Pancreas (tissue), 10 donors: ENCODE results near the gene KRTAP4-12. TPM values are rescaled to one million over a fixed set of nuclear protein-coding genes. Genes with fewer than 3 reads are reported as not detected.
"Not testable (repeated sequence)": the region's sequence is repeated elsewhere in the genome, so short reads cannot be mapped to it uniquely, and the experiment has no call there.

Source experiments
- ATAC-seq, 4 donors: fragments of 200-7000 bp; cut with Tn5 transposase; one replicate each; pipeline versions ENCODE4 v1.8.0 to v1.9.1; 2020; ENCODE audit warnings: mild to moderate bottlenecking in 4 of 4, moderate library complexity in 4 of 4
- DNase-seq, 6 donors: peaks; one replicate each; pipeline ENCODE4 v3.0.0-alpha.2; 2020
- FAIRE-seq: peaks from 2 replicates; lab custom pipeline; 2012; peaks lifted over from hg19 to GRCh38; lab: Jason Lieb, UNC
- H3K27ac ChIP-seq, 4 donors: fragments of 200-600 bp; sonication (generic); 1 replicate in 3 of 4; 2 replicates in 1 of 4; pipeline versions ENCODE4 v1.5.0 to v1.8.0; 2020
- H3K27me3 ChIP-seq, 4 donors: fragments of 200-600 bp; one replicate each; pipeline ENCODE4 v1.8.0; 2021
- H3K36me3 ChIP-seq, 3 donors: fragments of 200-600 bp; sonication (generic) in 1 of 3; one replicate each; pipeline versions ENCODE4 v1.5.0 to v1.8.0; 2020 to 2021
- H3K4me1 ChIP-seq, 3 donors: fragments of 200-600 bp; one replicate each; pipeline ENCODE4 v1.8.0; 2021
- H3K4me3 ChIP-seq, 4 donors: fragments of 200-600 bp; sonication (generic) in 2 of 4; one replicate each; pipeline versions ENCODE4 v1.5.0 to v1.8.0; 2020 to 2021
- H3K9me3 ChIP-seq, 4 donors: fragments of 200-600 bp; one replicate each; pipeline ENCODE4 v1.8.0; 2021
- CTCF ChIP-seq, 4 donors: fragments of 200-600 bp; sonication (generic) in 3 of 4; IDR thresholded peaks; one replicate each; pipeline versions ENCODE4 v1.5.0 to v1.8.0; 2021; ENCODE audit warnings: antibody characterized with exemption in 4 of 4
- WGBS, 2 donors: extraction: QIAGEN DNeasy Blood & Tissue Kit; methylation state at CpG; one replicate each; pipeline ENCODE4 v1.1.7; 2013; 5-methylcytosine and 5-hydroxymethylcytosine counted together
- intact Hi-C, 3 donors: fragments of 100-400 bp; cut with DNase I; formaldehyde crosslinking; loops; one replicate each; pipeline versions ENCODE4 v1.11.1 to v1.14.2; 2022
- polyA plus RNA-seq, 2 donors: library from polyadenylated mRNA; stranded (reverse); fragments of 200-250 nt; gene quantifications; one replicate each; pipeline ENCODE4 v1.2.3, GENCODE V29; 2013
- total RNA-seq, 6 donors: library from RNA; stranded (reverse); fragmentation: NEBNext Ultra II Directional in 4 of 6; extraction: Animal tissue kit (Norgen Biotek cat#: 25700) in 4 of 6; gene quantifications; one replicate each; pipeline versions ENCODE4 v1.2.1 to v1.2.4, GENCODE V29; 2021 to 2023
- donor health status: healthy with polysubstance abuse.
- donor health status: DM: no; HTN: no; CAD: no; lungs with moderate emphysema.
- donor health status: DM: no; HTN: no; CAD: no.
- donor health status: control.
- donor health status: control.
- donor health status: Bipolar disorder and iron deficiency.
- donor health status: DM: yes; HTN: yes; CAD: no.
- donor health status: DM: no; HTN: no; CAD: no.
- donor health status: DM: no; HTN: no; CAD: no.
- donor health status: DM: yes; HTN: yes; CAD: no.

Gene KRTAP4-12
- total and polyA plus RNA-seq, 8 donors, result not detected

GRCh38 chr17:41107941-41108450, 16.0 kb downstream of the KRTAP4-12 start:
- H3K27me3 ChIP-seq, result no peaks in the 10 kb centered on the region
- H3K4me1 ChIP-seq, result no peaks in the 10 kb centered on the region
- no peaks in the 10 kb centered on the region for H3K36me3 ChIP-seq
- DNase-seq (no peak), FAIRE-seq (no peak), ATAC-seq (no peak)
- no peak for TF ChIP-seq CTCF (IDR thresholded peaks at IDR 0.05)
- WGBS, 2 donors, result 29 to 35% methylated on average over 1 of the region's 1 CpG
- no peaks in the 10 kb centered on the region for H3K9me3 ChIP-seq
- intact Hi-C loops, result no loop called here
- H3K4me3 ChIP-seq, result no peak overlapping the region
- no peak overlapping the region for H3K27ac ChIP-seq

GRCh38 chr17:41105347-41105746, 18.6 kb downstream of the KRTAP4-12 start, which contains the start of gene KRTAP4-9:
Gene KRTAP4-9 (plus strand): TSS chr17:41105389. CDS start chr17:41105389, 0 bp downstream.
- intact Hi-C loops, FAIRE-seq, H3K27me3 ChIP-seq, H3K36me3 ChIP-seq, H3K27ac ChIP-seq, H3K4me3 ChIP-seq, DNase-seq, H3K9me3 ChIP-seq, ATAC-seq, H3K4me1 ChIP-seq: not testable (repeated sequence)
- WGBS, 2 donors, result 57 to 59% methylated on average over 6 to 10 of the region's 10 CpGs

GRCh38 chr17:41104386-41105038, 19.5 kb downstream of the KRTAP4-12 start:
- H3K27me3 ChIP-seq, H3K9me3 ChIP-seq, ATAC-seq, H3K36me3 ChIP-seq, DNase-seq, H3K27ac ChIP-seq, FAIRE-seq, intact Hi-C loops, H3K4me1 ChIP-seq, H3K4me3 ChIP-seq: not testable (repeated sequence)
- WGBS, 2 donors, result 45 to 66% methylated on average over 2 of the region's 2 CpGs

- DNase-seq (no peak), FAIRE-seq (no peak), ATAC-seq (no peak)
- intact Hi-C loops, result no loop called here
- 89 to 98% methylated on average over 1 of the region's 1 CpG for WGBS, 2 donors
- H3K4me3 ChIP-seq, result no peak overlapping the region
- no peaks in the 10 kb centered on the region for H3K4me1 ChIP-seq
- no peak overlapping the region for H3K27ac ChIP-seq
- H3K9me3 ChIP-seq, result no peaks in the 10 kb centered on the region
- TF ChIP-seq CTCF (IDR thresholded peaks at IDR 0.05), result no peak
- no peaks in the 10 kb centered on the region for H3K27me3 ChIP-seq
- no peaks in the 10 kb centered on the region for H3K36me3 ChIP-seq
These were observed 20.1 kb downstream of the KRTAP4-12 start for GRCh38 chr17:41103896-41104295.

GRCh38 chr17:41101586-41102259, 22.3 kb downstream of the KRTAP4-12 start, which contains the start of gene KRTAP4-16:
Gene KRTAP4-16 (minus strand): TSS chr17:41102209. CDS start chr17:41102209, 0 bp downstream.
- DNase-seq (no peak), FAIRE-seq (no peak), ATAC-seq (no peak)
- Histone ChIP-seq H3K4me3 (no peak within 1 kb of the TSS), H3K27ac (no peak within 1 kb of the TSS), H3K27me3 (no peaks in the 10 kb centered on the region), H3K4me1 (no peaks in the 10 kb centered on the region), H3K36me3 (no peaks in the 10 kb centered on the region), H3K9me3 (no peaks in the 10 kb centered on the region)
- intact Hi-C loops, result no loop called here
- TF ChIP-seq CTCF (IDR thresholded peaks at IDR 0.05), result no peak
- 37 to 44% methylated on average over 8 to 9 of the region's 10 CpGs for WGBS, 2 donors

- H3K4me1 ChIP-seq, H3K4me3 ChIP-seq, H3K27me3 ChIP-seq, ATAC-seq, H3K9me3 ChIP-seq, H3K36me3 ChIP-seq, H3K27ac ChIP-seq, DNase-seq, FAIRE-seq, intact Hi-C loops: not testable (repeated sequence)
- WGBS, 2 donors, result 45 to 50% methylated on average over 7 of the region's 7 CpGs
These were observed 24.1 kb downstream of the KRTAP4-12 start for GRCh38 chr17:41099682-41100480.
